ENCODE data around the gene TNRC18.

TNRC18 gene

GRCh38 chr7:5403442-5403841 is 20.2 kb downstream of the TNRC18 start:
- no peak for DNase-seq

GRCh38 chr7:5397736-5398135 is 25.9 kb downstream of the TNRC18 start:
- DNase-seq = no peak

DNA sequence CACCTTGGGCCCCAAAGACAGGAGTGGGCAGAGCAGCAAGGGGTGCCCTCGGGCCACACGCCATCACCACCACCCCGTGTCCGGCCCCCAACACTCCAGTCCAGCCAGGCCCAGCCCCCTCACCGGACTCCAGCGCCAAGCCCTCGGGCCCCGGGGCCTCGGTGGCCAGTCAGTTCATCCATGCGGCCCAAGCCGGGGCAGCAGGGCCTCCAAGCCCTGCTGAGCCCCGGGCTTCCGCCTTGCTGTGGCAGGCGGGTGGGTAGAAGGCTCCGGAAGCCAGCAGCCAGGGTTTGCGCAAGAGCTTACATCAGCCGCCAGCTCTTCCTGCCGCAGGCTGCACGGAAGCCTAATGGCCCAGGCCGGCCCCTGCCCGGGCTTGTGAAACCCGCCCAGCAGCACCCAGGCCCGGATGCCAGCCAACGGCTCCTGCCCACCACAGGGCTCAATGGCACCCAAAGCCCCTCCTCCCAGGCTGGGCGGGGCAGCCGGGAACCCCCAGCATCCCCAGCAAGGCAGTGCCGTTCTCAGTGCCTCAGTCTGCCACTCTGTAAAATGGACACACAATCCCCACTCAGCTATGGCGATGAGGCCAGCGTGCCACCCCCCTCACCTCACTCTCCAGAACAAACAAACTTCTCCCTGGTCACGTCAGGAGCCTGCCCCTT is 26.5 kb downstream of the TNRC18 start:
- DNase-seq = peak; percentile 84 to 87

DNA sequence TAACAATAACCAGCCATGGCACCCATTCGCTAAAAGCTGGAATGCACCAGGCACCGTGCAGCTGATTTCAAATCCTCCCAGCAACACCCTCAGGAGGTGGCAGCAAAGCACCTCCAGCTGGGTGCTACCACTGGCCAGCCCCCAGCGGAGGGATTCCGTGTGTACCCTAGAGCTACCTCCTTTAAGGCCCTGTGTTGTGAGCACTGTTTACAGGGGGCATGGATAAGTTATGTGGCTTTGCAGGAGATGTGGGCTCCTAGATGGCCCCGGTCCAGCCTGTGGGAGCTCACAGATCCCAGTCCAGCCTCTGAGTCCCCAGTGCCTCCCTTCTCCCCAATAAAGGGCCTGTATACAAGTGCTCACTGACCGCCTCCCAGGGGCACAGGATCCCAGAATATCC is 27.1 kb downstream of the TNRC18 start:
- DNase-seq = peak; percentile 54 to 58

DNA sequence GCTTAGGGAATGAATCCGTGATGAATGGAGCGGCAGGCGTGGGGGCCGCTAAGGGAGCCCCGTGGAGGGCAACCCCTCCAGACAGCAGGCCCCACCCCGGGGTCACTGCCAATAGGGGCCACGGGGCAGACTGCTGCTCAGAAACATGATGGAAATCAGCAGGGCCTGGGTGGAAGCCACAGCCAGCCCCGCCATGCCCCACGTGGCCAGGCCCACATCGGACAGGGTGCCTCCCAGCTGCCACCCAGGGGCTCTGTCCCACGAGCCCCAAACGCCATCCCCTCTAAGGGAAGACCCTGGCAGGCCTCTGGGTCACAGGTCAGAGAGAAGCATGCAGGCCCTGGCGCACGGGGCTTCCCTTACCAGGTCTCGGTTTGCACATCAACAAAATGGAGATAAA is 28.4 kb downstream of the TNRC18 start:
- no peak for DNase-seq

DNA sequence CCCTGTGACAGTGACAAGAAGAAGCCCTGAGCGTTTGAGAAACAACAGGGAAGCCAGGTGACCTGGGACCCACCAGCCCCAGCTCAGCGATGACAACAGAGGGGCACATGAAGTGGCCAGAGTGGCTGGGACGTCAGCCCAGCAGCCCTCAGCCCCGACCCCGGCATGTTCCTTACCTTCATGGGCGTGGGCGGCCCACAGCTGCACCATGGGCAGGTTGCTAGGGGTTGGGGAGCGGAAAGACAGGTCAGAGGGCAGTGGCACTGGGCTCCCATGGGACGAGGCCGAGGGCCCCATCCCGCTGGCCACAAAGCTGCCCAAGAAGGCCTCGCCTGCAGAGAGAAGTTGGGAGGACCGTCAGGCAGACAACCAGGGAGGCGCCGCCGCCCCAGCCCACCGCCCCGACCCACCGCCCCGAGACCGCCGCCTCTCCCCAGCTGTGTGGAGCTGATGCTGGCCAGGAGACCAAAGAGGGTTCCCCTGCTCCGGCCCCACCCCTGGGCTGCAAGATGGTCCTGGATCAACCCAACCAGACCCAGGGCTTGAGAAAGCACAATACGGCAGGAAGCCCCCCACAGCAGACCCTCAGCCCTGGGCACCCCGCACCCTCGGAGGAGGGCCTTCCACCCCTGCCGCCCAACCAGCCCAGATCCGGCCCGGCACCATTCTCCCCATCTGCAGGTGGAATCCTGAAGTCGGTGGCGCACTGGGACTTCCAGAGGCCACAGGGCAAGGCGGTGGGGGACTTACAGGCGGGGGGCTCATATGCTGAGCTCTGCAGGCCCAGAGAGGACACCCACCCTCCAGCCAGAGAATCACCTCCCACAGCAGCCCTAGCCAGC is 29.1 kb downstream of the TNRC18 start:
- DNase-seq = no peak

- no peak for DNase-seq
These were observed 29.9 kb downstream of the TNRC18 start for GRCh38 chr7:5393748-5394147.

DNA sequence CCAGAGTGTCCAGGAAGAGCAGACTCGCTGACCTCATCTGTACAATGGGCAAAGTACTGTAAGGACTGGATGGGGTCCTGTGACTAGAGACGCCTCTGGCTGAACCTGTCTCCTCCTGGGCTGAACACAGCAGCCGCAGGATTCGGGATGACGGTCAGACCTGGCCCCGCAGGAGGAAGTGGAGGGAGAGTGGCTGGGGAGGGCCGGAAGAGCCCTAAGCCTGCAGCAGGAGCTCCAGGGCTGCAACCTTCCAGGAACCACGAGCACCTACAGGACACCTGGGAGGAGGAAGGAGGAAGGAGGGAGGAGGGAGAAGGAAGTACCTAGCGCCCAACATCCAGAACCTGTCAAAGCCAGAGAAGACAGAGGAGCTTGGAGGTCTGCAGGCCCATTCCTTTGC is 30.3 kb downstream of the TNRC18 start:
- no peak for DNase-seq

GRCh38 chr7:5390918-5391317 is 32.7 kb downstream of the TNRC18 start:
- no peak for DNase-seq

- no peak for DNase-seq
These were observed 34.7 kb downstream of the TNRC18 start for GRCh38 chr7:5388905-5389433.

DNA sequence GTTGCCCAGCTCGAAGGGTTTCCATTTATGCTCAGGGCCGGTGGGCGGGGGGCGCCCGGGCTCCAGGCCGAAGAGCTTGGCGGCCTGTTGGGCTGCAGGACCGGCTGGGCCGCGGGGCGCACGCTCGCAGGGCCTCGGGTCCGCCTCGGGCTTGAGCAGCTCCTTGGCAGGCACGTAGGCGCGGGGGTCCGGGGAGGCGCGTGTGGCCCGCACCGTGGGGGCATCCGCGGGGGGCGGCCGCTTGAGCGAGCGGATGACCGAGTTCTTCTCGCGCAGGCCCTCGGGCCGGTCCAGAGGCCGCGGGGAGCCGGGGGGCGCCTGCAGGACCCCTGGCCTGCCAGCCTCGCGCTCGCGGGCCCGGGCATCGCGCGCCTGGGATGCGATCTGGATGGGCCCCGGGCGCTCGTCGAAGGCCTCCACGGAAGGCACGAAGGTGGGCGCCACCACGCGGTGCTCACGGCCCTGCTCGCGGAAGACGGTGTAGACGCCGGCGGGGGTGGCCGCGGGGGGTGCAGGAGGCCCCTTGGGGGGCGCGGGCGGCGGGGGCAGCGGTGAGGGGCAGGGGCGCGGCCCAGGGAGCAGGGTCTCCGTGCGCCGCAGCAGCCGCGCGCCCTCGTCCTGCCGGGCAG is 35.2 kb downstream of the TNRC18 start:
- DNase-seq = no peak

DNA sequence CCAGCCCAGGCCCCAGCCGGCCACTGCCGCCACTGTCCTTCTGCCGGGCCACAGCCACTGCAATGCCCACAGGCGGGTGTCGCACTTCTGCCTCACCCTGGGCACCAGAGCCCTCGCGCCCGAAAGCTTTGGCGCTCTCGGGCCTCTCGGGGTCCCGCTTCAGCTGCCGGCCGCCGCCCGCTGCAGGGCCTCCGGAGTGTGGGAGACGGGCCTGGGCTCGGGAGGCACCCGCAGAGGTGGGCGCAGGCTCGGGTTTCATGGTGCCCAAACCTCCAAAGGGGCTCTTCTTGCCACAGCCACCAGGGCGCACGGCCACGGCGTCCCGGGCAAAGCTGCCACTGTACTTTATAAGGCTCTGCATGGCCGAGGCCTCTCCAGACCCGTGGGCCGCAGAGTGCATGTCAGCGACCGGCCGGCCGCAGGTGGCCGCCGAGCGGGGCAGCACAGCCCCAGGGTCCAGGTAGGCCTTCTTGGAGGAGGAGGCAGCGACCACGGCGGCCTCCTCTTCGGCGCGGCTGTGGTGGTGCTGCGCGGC is 35.9 kb downstream of the TNRC18 start:
- no peak for DNase-seq

DNA sequence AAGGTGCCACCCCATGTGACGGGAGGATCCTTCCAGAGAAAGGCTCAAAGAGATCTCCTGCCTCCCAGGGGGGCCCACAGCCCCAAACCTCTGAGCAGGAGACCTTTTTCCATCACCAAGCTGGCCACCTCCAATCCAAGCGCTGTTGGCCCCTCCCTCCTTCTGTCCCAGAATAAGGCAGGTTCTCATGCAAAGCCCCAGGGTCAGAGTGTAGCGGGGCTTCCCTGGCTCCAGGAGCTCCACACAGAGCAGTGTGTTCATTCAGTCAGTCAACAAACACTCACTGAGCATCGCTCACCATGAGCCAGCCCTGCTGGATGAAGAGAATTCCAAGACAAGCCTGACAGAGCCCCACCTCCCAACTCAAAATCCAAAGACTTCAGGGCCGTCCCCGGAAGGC is 39.0 kb downstream of the TNRC18 start:
- no peak for DNase-seq

DNA sequence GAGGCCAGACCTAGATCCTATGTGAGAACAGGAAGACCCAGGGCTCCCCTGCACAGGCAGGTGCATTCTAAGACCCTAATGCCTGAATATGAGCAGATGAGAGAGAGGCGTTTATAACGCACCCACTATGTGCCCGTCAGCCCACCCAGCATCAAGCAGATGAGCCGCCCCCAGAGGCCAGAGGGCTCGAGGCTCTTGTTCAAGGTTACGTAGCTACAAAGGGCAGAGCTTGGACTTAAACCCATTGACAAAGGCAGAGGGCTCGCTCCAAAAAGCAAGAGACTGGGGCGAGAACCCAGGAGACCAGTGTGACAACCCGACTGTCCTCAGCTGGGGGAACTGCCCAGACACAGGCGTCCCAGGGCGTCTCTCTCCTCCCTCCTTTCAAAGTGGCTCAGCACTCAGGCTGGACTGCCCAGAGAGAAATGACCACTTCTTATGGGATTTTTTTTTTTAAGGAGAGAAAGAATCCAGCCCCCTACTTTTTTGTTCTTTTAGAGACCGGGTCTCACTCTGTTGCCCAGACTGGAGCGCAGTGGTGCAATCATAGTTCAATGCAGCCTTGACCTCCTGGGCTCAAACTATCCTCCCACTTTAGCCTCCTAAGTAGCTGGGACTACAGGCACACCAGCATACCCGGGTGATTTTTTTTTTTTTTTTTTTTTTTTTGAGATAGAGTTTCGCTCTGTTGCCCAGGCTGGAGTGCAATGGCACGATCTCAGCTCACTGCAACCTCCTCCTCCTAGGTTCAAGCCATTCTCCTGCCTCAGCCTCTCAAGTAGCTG is 40.1 kb downstream of the TNRC18 start:
- no peak for DNase-seq

DNA sequence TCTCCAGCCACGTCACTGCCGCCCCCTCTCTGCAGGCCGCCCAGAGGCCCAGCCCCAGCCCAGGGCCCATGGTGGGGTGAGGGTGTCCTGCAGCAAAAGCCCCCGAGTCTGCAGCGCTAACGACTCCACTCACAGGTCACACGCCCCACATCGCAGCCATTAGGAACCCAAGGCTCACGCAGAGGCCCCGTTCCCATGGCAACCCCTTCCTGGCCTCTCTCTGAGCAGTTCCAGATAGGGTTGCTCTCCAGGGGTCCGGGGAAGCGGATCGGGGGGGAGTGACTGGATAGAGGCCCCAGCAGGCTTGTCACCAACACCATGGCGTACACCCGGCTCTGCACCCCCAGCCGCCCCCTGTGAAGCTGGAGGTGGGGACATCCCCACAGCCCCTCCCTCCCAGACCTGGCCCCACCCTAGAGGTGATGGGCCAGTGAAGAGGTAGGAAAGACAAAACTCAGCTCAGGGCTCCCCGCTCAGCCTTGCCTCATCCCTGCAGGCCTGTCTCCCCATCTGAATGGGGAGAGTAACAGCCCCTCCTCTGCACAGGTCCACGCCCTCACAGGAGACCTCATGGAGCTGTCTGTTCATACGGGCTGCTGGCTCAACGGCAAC is 41.2 kb downstream of the TNRC18 start:
- no peak for DNase-seq

GRCh38 chr7:5381071-5381772 is 42.4 kb downstream of the TNRC18 start:
- no peak for DNase-seq

- no peak for DNase-seq
These were observed 43.1 kb downstream of the TNRC18 start for GRCh38 chr7:5380350-5381070.

GRCh38 chr7:5379546-5379945 is 44.1 kb downstream of the TNRC18 start:
- no peak for DNase-seq

DNA sequence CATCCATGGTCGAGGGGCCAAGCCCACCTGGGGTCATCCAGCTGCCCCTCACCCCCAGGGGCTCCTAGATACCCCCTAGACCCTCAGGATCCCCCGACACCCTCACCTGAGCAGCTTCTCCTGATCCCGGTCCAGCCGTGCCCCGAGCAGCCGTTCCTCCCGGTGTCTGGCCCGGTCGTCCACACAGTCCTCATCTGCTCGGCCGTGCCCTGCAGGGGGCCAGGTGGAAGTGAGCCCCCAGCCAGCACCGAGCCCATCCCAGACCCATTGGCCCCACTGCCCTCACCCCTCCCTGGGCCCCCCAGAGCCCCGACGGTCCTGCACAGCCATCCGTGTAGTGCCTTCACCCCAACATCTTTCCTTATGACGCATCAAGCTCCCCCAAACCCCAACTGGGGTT is 45.8 kb downstream of the TNRC18 start:
- DNase-seq = no peak

DNA sequence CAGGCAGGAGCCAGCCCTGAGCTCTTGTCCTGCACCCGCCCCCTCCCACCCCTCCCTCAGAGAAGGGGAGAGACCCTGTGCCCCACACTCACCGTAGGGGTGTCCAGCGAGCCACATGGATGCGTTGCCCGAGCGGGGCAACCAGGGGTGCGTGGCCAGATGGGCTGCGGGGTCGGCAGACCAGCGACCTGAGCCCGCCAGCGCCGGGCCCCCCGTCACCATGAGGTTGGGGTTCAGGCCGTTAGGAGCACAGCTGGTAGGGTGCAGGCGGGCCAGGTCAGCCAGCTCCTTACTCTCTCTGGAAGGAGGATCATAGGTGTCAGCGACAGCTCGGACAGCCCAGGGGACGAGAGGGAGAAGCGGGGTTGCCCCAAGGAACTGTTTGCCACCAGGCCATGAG is 46.4 kb downstream of the TNRC18 start:
- DNase-seq = no peak

- no peak for DNase-seq
These were observed 47.7 kb downstream of the TNRC18 start for GRCh38 chr7:5375925-5376324.
